ENCODE measurements around the gene NPC2.
"Not testable (repeated sequence)": the region's sequence is repeated elsewhere in the genome, so short reads cannot be mapped to it uniquely, and the experiment has no call there.

The NPC2 gene

DNA sequence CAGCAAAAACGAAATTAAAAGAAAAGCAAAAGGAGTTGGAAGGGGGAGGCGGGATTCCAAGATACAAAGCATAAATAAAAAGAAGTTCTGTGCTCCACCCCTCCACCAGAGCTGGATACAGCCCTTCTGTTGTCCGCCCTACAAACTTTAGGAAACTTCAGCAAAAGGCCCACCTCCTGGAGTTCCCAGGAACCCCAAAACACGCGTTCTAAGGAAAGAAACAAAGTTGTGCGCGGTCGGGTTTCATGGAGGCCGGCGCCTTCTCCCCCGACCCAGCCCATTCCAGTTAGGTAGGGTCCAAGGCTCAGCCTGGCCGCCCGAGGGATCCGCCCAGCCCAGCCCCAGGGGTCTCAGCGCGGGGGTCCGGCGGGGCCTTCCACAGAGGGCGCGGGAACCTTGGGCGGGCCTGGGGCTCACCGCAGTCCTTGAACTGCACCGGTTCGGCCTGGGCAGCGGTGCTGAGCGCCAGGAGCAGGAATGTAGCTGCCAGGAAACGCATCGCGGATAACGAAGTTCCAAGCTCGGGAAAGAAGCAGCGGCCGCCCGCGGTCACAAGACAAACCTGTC lies at the start of gene NPC2:
NPC2 (minus strand) TSS at position 530 of the 567 bp plus-strand sequence; CDS start at position 499, 31 bp downstream.
- in situ Hi-C loops (cut with HindIII; ENCODE audit: low sequenced_read_pairs), result no loop called here

DNA sequence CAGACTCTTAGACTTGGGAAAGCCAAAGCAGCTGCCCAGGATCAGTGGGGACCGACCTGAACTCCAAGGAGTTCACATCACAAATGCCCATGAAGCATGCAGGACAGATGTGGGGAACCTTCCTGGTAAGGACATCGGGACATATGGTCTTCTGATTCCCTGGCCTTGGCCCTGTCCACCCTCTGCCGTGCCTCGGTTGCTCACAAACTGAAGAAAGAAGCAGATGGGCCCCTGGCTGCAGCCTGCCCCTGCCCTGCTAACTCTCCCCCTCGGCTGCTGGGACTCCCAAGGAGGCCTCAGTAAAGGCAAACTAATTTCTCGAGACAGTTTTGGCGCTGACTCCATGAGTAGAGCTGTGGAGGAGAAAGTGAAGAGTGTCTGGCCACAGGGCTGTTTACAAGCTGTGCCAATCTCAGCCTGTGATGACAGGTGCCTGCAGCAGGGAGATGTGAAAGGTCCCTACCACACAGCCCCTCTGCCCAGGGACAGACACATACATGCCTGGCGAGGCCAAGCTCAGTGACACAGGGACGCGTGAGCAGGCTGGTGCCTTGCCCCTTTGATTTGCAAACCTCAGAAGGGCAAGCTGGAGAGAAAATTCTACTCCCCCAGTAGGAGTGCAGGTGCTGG lies 49.1 kb upstream of the NPC2 start:
- in situ Hi-C loops (cut with HindIII; ENCODE audit: low sequenced_read_pairs), result no loop called here

DNA sequence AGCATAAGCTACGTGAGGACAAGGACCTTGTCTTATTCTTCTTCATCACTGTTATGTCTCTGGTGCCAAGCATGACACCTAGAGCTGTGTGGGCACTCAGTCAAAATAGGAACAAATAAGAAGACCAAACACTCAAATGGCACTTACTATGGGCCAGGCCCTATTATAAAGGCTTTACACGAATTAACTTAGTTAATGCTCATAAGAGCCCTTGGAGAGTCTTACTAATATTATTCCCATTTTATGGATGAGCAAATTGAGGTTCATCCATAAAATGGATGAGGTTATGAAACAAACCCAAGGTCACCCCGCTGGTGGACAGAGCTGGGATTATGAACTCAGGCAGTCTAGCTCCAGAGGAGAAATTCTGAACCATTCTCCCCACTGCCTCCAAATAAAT lies 48.1 kb upstream of the NPC2 start:
- in situ Hi-C loops (cut with HindIII; ENCODE audit: low sequenced_read_pairs), result no loop called here

DNA sequence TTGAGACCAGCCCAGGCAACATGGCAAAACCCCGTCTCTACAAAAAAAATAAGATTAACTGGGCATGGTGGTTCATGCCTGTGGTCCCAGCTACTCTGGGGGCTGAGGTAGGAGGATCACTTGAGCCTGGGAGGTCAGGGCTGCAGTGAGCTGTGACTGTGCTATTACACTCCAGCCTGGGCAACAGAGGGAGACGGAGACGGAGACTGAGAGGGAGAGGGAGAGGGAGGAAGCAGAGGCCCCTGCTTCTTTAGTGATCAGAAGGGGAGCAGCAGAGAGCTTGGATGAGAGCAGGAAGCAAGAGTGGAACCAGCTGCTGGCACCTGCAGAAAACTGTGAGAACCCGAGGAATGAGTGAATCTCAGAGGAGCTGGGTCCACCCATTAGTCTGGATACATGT lies 46.4 kb upstream of the NPC2 start:
- in situ Hi-C loops (cut with HindIII; ENCODE audit: low sequenced_read_pairs), result no loop called here

DNA sequence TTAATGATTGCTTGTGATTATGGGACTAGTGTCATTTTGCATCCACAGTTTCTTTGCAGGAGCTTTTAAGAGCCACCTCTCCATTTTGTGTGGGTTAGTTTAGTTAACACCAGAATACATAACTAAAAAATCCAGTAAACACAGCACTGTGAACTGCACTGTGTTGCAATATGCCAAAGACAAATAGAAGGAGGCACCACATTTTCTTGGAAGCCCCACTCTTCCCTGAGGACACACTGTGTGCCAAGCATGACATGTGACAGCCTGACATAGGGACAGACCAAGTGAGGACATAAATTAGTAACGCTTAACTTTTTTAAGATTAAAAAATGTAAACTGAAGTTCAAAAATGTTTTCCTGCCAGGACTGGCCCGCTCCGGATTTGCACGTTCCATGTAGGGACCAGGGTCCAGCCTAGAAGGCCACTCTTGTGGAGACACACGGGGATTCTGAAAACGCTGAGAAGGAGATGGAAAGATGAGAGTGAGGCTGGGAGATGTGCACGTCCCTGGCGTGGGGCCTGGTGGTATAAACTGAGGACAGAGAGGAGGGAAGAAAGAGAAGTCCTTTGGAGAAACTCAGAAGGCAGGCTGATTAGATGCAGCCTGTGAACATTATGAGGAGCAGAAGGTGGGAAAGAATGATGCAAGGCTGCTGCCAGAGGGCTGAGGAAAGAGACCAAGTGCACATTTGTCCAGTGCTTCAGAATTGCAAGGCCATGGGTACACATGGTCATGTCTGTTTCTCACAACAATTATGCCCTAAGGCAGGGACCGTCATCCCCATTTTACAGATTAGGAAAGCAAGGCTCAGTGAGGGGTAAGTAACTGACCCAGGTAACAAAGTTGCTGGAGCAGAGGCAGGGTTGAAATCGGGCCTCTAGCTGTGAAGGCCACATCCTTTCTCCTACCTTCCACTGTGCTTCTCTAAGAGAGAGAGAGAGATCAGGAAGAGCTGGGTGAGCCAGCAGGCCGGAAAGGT lies 45.6 kb upstream of the NPC2 start:
- in situ Hi-C loops (cut with HindIII; ENCODE audit: low sequenced_read_pairs), result no loop called here

DNA sequence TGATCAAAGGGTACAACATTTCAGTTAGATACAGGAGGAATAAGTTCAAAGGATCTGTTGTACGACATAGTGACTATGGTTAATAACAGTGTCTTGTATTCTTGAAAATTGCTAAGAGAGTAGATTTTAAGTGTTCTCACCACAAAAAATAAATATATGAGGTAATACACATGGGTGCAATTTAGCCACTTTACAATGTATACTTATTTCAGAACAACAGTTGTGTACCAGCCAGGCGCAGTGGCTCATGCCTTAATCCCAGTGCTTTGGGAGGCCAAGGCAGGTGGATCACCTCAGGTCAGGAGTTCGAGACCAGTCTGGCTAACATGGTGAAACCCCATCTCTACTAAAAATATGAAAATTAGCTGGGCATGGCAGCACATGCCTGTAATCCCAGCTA lies 43.2 kb upstream of the NPC2 start:
- in situ Hi-C loops (cut with HindIII; ENCODE audit: low sequenced_read_pairs), result not testable (repeated sequence)

DNA sequence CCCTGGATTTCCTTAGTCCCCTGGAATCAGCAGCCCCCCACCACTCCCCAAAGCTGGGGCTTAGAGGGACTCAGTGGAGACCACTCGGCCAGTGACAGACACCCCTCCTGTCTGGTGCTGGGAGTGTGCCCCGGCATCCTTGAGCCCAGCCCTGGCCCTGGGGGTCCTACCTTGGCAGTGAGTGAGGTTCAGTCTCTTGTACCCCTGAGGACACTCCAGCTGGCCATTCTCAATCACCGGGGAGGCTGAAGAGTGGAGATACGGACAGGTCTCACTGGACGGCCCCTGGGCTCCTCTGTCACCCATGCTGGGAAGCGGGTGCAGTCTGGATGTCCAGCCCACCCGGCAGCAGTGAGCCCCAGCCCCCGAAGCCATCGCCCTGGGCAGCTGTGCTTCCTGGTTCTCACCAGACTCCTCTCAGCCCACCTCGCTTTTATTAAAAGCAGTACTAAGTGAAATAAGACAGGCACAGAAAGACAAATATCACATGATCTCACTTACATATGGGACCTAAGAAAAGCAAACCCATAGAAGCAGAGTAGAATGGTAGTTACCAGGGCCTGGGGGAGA lies 42.7 kb upstream of the NPC2 start:
- in situ Hi-C loops (cut with HindIII; ENCODE audit: low sequenced_read_pairs), result no loop called here

DNA sequence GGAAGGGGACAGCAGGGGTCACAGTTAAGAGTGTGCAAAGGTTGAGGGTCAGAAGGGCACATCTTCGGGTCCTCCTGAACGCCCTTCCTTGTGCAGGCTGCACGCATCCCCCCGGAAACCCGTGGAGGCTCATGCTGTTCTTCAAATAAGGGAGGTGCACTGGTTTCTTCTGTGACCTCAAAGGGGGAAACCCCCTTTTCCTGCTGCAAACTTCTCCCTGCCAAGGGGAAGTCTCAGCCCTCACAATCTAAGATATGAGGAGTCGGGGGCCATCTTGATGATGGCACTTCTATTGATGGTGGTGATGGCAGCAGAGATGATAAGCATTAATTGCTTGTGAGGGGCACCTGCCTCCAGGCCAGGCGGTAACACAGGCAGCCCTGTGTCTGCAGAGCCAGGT lies 40.5 kb upstream of the NPC2 start:
- in situ Hi-C loops (cut with HindIII; ENCODE audit: low sequenced_read_pairs), result no loop called here

DNA sequence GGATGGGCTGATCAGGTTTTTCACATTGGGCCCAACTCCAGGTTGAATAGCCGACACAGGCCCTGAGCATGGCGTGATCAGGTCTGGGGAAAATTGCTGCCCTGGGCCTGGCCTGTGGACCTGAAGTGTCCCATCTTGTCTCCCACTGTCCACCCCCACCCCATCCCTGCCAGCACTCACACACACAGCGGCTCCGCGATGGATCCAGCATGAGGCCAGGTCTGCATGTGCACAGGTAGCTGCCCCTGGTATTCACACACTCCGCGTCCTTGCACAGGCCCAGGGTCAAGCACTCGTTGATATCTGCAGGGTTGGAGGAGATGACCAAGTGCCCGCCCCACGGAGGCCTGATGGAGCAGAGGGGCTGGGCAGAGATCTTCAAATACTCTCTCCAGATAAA lies 39.1 kb upstream of the NPC2 start:
- in situ Hi-C loops (cut with HindIII; ENCODE audit: low sequenced_read_pairs), result no loop called here

DNA sequence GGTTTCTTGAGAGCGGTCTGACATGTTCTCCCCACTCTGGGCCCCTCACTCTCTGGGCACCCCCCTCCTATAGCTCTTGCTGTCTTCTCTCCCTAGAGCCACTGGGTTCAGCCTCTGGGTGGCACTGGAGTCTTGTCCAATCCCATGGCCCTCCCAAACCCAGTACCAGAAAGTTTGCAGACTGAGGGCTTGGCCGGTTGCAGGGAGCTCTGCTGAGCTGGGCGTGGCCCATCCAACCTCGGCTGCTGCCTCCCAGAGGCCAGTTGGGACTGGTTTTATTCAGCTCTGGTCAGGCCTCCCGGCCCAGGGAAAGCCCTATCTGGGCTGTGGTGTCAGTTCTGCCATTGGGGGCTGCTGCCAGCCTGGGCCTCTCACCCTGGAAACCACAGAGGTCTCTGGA lies 38.4 kb upstream of the NPC2 start:
- in situ Hi-C loops (cut with HindIII; ENCODE audit: low sequenced_read_pairs), result no loop called here

DNA sequence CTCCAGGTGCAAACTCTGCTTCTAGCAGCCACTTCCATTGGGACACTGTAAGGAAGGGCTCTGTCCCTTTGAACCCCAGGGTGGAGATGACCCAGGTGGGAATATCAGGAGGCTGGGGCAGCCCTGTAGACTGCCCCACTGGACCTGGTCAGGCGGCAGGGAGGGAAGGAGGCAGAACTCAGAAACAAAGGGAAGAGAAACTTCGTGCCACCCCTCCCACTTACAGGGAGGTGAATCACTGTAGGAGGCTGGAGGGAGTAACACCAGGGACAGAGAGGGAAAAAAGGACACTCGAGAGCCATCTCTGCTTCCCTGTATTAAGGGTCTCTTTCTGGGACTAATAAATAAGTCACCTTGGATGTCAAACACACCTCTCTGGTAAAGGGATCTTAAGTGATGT lies 37.9 kb upstream of the NPC2 start:
- in situ Hi-C loops (cut with HindIII; ENCODE audit: low sequenced_read_pairs), result no loop called here

DNA sequence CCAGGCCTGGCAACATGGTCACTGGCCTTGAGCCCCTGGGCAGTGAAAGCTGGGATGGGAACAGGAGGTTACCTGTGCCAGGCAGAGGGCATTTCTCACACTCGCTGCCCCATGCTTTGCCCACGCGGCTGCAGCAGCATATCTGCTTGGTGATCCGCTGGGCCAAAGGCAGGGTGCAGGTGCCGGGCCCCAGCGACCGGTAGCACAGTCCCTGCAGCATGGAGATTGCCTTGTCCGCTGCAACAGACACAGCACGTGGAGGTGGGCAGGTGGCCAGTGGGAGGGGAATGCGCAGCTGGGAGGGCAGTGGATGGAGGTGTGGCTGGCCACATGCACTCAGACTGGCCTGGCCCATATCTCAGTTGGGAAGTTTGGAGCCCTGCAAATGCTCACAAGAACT lies 35.8 kb upstream of the NPC2 start:
- in situ Hi-C loops (cut with HindIII; ENCODE audit: low sequenced_read_pairs), result no loop called here

DNA sequence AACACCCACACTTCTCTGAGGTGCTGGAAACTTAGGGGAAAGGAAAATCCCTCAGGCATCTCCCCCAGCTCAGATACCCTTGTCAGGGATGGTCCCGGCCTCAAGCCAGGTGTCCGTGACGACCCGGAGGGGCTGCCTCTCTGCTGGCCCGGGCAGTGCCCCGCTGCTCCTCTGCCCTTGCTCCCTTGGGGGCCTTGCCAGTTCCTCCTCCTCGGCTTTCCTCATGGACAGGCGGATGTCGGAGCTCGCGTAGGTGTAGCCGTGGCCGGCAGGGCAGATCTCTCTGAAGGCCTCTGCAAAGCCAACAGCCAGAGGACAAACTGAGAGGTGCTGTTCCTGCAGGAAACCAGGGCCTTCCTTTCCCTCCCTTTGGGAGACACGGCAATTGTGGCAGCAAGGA lies 35.3 kb upstream of the NPC2 start:
- in situ Hi-C loops (cut with HindIII; ENCODE audit: low sequenced_read_pairs), result no loop called here

DNA sequence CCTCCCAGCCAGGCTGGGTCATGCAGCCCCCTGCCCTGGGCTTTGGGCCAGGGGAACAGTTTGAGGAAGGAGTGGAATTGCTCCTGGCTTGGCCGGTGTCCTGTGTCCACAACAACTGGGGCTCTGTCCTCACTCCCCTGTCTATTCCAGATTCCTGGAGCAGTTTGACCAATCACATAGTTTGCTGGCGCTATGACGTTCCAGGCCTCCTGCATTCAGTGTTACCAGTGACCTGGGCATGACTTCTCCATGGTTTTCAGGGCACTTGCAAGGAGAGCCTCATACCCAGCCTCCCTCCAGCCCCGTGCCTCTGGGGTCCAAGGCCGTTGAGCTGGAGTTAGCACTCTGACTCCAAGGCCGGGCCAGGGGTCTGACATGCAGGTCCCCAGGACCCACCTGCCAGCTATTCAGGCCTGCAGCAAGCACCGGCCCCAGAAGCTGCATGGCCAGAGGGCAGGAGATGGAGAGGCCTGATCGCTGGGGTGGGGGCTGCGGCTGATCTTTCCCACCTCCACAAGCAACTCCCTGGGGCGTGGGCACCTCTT lies 34.7 kb upstream of the NPC2 start:
- in situ Hi-C loops (cut with HindIII; ENCODE audit: low sequenced_read_pairs), result no loop called here

DNA sequence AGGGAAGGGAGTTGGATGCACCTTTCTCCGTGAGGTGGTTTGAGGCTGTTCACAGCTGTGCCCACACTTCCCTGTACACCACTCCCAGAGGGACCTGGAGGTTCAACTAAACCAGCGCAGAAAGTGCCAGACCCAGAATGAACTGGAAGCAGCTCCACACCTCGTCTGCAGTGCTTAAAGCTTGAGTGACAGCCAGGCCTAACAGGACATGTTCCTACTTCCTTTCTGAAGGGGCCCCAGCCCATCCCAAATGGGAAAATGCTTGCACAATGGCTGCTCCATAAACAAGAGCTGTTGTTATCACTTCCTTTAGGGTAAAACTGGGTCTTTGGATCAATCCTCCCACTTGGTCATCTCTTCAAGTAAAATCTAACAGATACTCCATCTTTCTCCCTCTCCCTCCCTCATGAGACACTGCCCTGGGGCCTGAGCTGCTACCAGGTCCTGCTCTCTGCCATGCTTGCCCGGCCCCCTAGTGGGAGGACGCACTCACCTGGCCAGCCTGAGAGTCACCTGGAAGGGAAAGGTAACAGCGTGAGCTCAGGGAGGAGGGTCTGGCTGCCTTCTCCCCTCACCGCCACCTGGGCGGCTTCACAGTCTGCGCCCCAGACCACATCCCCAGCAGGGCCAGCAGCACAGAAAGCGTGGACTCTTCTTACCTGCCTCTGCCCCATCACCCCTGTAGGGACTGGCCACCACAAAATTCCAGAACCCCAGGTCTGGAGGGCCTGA lies 33.9 kb upstream of the NPC2 start:
- in situ Hi-C loops (cut with HindIII; ENCODE audit: low sequenced_read_pairs), result no loop called here

DNA sequence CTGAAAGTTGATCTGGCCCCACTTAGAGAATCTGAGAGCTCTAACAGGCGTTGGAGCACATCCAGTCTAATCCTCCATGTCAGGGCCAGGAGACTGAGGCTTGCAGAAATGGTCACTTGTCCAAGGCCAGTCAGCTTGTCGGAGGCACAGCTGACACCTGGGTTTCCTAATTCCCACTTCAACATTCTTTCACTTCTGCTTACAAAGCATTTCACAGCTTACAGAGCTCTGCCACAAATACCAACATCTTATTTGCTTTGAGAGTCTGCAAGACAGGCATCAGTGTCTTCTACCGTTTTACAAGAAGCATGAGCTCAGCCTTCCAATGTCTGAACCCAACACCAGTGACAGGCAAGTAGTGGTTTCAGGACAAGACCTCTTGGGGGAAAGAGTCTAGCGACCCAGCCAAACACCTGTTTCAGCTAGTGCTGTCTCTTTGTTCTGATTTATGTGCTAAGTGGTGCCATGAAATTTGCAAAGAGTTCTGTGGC lies 32.3 kb upstream of the NPC2 start:
- in situ Hi-C loops (cut with HindIII; ENCODE audit: low sequenced_read_pairs), result no loop called here

DNA sequence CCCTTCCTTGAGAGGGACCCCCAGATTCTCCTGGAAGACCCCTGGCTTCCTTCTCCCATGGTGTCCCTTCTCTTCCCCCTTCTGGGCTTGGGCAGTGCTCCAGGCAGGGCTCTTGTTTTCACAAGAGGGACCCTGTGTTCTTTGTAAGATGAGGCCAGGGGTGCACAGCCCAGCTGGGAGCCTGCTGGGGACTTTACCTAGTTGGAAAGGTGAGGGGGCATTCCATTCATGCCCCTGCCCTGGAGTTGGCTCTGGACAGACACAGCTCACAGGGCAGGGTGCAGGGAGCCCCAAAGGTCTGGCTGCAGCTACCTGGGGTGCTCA lies 31.7 kb upstream of the NPC2 start:
- in situ Hi-C loops (cut with HindIII; ENCODE audit: low sequenced_read_pairs), result no loop called here

DNA sequence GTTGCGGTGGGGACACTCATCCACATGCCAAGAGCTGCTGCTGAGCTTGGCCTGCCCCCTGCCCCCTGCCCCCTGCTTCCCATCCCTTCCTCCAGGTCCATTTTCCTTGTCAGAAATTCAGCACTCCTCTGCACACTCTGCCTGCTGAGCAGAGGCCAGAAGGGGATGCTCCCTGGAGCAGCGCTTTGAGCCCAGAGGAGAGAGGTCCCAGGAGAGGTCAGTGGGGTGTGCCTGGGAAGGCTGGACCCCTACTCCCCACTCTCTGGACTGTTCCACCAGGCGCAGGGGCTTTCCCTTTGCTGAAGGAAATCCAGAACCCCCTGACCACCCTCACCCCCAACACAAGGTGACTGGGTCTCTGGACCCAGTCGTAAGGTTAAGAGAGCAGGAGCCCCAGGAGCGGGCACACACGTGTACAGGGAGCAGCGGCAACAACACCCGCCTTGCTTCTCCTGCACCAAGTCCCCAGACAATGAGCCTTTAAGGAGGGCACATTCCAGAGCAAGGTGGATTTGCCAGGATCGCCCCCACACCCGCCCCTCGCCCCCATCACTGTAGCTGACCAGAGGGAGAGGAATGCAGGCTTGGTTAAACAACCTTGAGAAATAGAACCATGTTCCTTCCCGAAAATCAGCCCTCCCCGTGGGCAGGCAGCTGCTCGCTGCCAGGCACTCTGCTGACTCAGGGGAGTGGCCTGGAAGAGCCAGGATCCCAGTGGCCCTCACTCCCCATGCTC lies 31.1 kb upstream of the NPC2 start:
- in situ Hi-C loops (cut with HindIII; ENCODE audit: low sequenced_read_pairs), result no loop called here

DNA sequence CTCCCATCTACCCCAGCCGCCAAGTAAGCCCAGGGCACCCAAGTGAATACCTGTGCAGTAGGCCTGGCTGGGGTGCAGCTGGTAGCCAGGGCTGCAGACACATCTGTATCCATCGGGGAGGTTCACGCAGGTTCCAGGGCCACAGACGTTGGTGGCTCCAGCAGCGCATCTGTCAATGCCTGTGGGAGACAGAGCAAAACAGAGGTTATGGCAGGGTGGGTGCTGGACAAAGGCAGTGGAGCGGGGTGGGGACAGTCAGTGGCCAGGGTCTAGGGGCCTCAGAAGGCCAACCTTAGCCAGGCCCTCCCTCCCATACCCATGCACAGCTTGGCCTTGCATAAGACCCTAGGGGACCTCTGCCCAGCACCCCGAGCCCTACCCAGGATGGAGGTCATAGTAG lies 29.6 kb upstream of the NPC2 start:
- in situ Hi-C loops (cut with HindIII; ENCODE audit: low sequenced_read_pairs), result no loop called here

DNA sequence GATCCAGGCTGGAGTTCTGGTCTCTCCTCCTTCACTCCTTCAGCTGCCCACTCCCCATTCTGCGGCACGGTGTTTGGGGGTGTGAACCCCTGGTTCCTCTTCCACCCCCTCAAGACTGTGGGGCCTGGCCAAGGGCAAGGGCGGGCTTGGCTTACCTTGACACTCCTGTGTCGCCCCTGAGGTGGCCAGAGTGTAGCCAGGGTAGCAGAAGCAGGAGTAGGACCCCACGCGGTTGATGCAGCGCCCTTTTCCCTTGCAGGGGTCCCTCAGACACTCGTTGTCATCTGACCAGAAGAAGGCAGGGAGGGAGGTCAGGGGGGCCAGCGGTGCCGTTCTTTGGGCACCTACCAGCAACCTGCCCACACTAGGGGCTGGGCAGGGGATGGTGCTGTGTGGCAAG lies 28.7 kb upstream of the NPC2 start:
- in situ Hi-C loops (cut with HindIII; ENCODE audit: low sequenced_read_pairs), result no loop called here
